WI38 (cell line): Measurements from ENCODE around the gene KLF6.

Experiments used
- H3K4me3 ChIP-seq: 2 replicates; pipeline ENCODE4 v1.5.1; 2011; ENCODE audit warnings: low read depth, mild to moderate bottlenecking, control low read depth, low read length
- CTCF ChIP-seq: IDR thresholded peaks from 2 replicates; pipeline ENCODE4 v1.5.1; 2012; ENCODE audit warnings: low read depth, mild to moderate bottlenecking, control low read depth, low read length

The KLF6 gene

GRCh38 chr10:3811291-3811870 lies 26.4 kb upstream of the KLF6 start:
- no peak for TF ChIP-seq CTCF
- peak overlapping the region; percentile 24 for H3K4me3 ChIP-seq

GRCh38 chr10:3808689-3809199 lies 23.7 kb upstream of the KLF6 start:
- no peak overlapping the region for H3K4me3 ChIP-seq
- no peak for TF ChIP-seq CTCF

GRCh38 chr10:3807928-3808496 lies 23.0 kb upstream of the KLF6 start:
- H3K4me3 ChIP-seq, result no peak overlapping the region
- TF ChIP-seq CTCF, result no peak

GRCh38 chr10:3807211-3807927 lies 22.4 kb upstream of the KLF6 start:
- no peak overlapping the region for H3K4me3 ChIP-seq
- TF ChIP-seq CTCF, result no peak

- H3K4me3 ChIP-seq, result no peak overlapping the region
Observed at GRCh38 chr10:3806603-3807002, 21.6 kb upstream of the KLF6 start.

GRCh38 chr10:3805791-3806461 lies 20.9 kb upstream of the KLF6 start:
- H3K4me3 ChIP-seq, result no peak overlapping the region
- TF ChIP-seq CTCF, result no peak

More at GRCh38 chr10:3806603-3807002, 21.6 kb upstream of the KLF6 start:
- TF ChIP-seq CTCF, result no peak
